Suprapubic skin (tissue), 4 donors: Measurements from ENCODE around the gene OR8G5. TPM values are rescaled to one million over a fixed set of nuclear protein-coding genes. Genes with fewer than 3 reads are reported as not detected.
"Not testable (repeated sequence)": the region's sequence is repeated elsewhere in the genome, so short reads cannot be mapped to it uniquely, and the experiment has no call there.

Experiments used
- DNase-seq, 2 donors: peaks; one replicate each; pipeline ENCODE4 v3.0.0-alpha.2; 2019; ENCODE audit warnings: low spot score in 2 of 2
- H3K27ac ChIP-seq: fragments of 200-600 bp; sonication (generic); one replicate; pipeline ENCODE4 v1.5.1; 2019
- H3K27me3 ChIP-seq: fragments of 200-600 bp; sonication (generic); one replicate; pipeline ENCODE4 v1.5.1; 2019
- H3K36me3 ChIP-seq: fragments of 200-600 bp; sonication (generic); one replicate; pipeline ENCODE4 v1.5.1; 2019
- H3K4me1 ChIP-seq: fragments of 200-600 bp; sonication (generic); one replicate; pipeline ENCODE4 v1.5.1; 2019
- H3K4me3 ChIP-seq: fragments of 200-600 bp; sonication (generic); one replicate; pipeline ENCODE4 v1.5.1; 2019; ENCODE audit warnings: mild to moderate bottlenecking
- H3K9me3 ChIP-seq: fragments of 200-600 bp; sonication (generic); one replicate; pipeline ENCODE4 v1.5.1; 2019
- EP300 ChIP-seq: sonication (generic); formaldehyde crosslinking; IDR thresholded peaks from one replicate; pipeline ENCODE4 v1.6.1; 2017; ENCODE audit warnings: antibody characterized with exemption
- POLR2A ChIP-seq, 2 donors: fragments of 450-650 bp; IDR thresholded peaks; one replicate each; pipeline ENCODE4 v1.6.1; 2017; ENCODE audit warnings: antibody characterized with exemption in 2 of 2, mild to moderate bottlenecking in 2 of 2, moderate library complexity in 2 of 2
- POLR2AphosphoS5 ChIP-seq, 3 donors: sonication (generic); formaldehyde crosslinking; IDR thresholded peaks; one replicate each; pipeline ENCODE4 v1.6.1; 2017; ENCODE audit warnings: antibody characterized with exemption in 3 of 3
- WGBS: methylation state at CpG from one replicate; pipeline ENCODE4 v1.1.5; 2018; 5-methylcytosine and 5-hydroxymethylcytosine counted together
- total RNA-seq, 4 donors: library from RNA; depleted of rRNA; stranded (reverse); fragments of >200 nt; gene quantifications; one replicate each; pipeline ENCODE4 v1.1.0, GENCODE V29; 2016
- TF ChIP-seq, protein P1 (sequence below), 2 donors: fragments of 200-600 bp in 1 of 2; fragments of 450-650 bp in 1 of 2; sonication (generic) in 1 of 2; IDR thresholded peaks; one replicate each; pipeline ENCODE4 v1.5.1; 2016 to 2019; ENCODE audit warnings: antibody characterized with exemption in 2 of 2, mild to moderate bottlenecking in 1 of 2, moderate library complexity in 1 of 2

The OR8G5 gene
- total RNA-seq, 4 donors from 2014 or later: not detected

DNA sequence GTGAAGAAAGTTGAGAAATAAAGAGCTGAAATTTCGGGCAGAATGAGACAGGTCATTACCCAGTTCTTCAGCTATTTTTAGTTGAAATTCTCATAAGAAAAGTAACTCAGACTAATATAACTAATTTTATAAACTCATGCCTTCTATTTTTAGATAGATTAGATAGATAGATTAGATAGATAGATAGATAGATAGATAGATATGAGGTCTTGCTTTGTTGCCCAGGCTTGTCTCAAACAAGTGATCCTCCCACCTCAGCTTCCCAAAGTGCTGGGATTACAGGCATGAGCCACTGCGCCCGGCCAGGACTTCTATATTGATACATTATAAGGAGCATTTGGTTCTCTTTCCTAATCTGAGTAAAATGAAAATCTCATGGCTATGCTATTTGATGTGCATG is 42.1 kb upstream of the OR8G5 start:
- DNase-seq: no peak
- Histone ChIP-seq H3K36me3 (no peaks in the 10 kb centered on the region), H3K27ac (no peak overlapping the region), H3K9me3 (no peaks in the 10 kb centered on the region), H3K4me1 (no peaks in the 10 kb centered on the region), H3K4me3 (no peak overlapping the region), H3K27me3 (no peaks in the 10 kb centered on the region)
- TF ChIP-seq POLR2AphosphoS5 (IDR thresholded peaks at IDR 0.05) (no peak), POLR2A (IDR thresholded peaks at IDR 0.05) (no peak), EP300 (no peak)
- TF ChIP-seq, protein P1, sequence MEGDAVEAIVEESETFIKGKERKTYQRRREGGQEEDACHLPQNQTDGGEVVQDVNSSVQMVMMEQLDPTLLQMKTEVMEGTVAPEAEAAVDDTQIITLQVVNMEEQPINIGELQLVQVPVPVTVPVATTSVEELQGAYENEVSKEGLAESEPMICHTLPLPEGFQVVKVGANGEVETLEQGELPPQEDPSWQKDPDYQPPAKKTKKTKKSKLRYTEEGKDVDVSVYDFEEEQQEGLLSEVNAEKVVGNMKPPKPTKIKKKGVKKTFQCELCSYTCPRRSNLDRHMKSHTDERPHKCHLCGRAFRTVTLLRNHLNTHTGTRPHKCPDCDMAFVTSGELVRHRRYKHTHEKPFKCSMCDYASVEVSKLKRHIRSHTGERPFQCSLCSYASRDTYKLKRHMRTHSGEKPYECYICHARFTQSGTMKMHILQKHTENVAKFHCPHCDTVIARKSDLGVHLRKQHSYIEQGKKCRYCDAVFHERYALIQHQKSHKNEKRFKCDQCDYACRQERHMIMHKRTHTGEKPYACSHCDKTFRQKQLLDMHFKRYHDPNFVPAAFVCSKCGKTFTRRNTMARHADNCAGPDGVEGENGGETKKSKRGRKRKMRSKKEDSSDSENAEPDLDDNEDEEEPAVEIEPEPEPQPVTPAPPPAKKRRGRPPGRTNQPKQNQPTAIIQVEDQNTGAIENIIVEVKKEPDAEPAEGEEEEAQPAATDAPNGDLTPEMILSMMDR (IDR thresholded peaks at IDR 0.05): no peak
- WGBS: 72% methylated on average over 3 of the region's 3 CpGs

- H3K4me1 ChIP-seq: no peaks in the 10 kb centered on the region
- DNase-seq: no peak
- H3K4me3 ChIP-seq: no peak overlapping the region
- TF ChIP-seq POLR2A (IDR thresholded peaks at IDR 0.05) (no peak), POLR2AphosphoS5 (IDR thresholded peaks at IDR 0.05) (no peak), EP300 (no peak)
- TF ChIP-seq, protein P1 (IDR thresholded peaks at IDR 0.05): no peak
- H3K36me3 ChIP-seq: no peaks in the 10 kb centered on the region
- no peaks in the 10 kb centered on the region for H3K27me3 ChIP-seq
- H3K9me3 ChIP-seq: no peaks in the 10 kb centered on the region
- H3K27ac ChIP-seq: no peak overlapping the region
Measured at GRCh38 chr11:124219126-124219525, 37.0 kb upstream of the OR8G5 start.

DNA sequence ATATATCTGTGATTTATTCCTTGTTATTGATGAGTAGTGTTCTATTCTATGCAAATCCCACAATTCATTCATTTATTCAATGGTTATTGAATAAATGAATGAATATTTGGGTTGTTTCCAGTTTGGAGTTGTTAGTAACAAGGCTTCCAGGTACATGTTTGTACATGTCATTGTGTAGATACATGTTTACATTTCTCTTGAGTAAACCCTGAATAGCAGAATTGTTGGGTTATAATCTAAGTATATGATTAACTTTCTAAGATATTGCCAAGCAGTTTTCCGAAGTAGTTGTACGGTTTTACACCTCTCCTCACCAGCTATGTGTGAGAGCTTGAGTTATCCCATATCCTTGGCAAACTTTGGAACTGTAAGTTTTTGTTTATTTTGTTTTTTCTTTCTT is 33.8 kb upstream of the OR8G5 start:
- DNase-seq: no peak
- H3K27ac ChIP-seq: no peak overlapping the region
- no peaks in the 10 kb centered on the region for H3K9me3 ChIP-seq
- no peaks in the 10 kb centered on the region for H3K4me1 ChIP-seq
- H3K27me3 ChIP-seq: no peaks in the 10 kb centered on the region
- no peaks in the 10 kb centered on the region for H3K36me3 ChIP-seq
- H3K4me3 ChIP-seq: no peak overlapping the region
- TF ChIP-seq POLR2A (IDR thresholded peaks at IDR 0.05) (no peak), EP300 (no peak), POLR2AphosphoS5 (IDR thresholded peaks at IDR 0.05) (no peak)
- TF ChIP-seq, protein P1 (IDR thresholded peaks at IDR 0.05): no peak
- 63% methylated on average over 2 of the region's 2 CpGs for WGBS

- 66% methylated on average over 9 of the region's 9 CpGs for WGBS
- H3K27me3 ChIP-seq, H3K27ac ChIP-seq, H3K9me3 ChIP-seq, H3K4me1 ChIP-seq, H3K36me3 ChIP-seq, H3K4me3 ChIP-seq, DNase-seq: not testable (repeated sequence)
Measured at GRCh38 chr11:124224618-124225423, 31.4 kb upstream of the OR8G5 start.

GRCh38 chr11:124225471-124225870 is 30.7 kb upstream of the OR8G5 start:
- TF ChIP-seq, protein P1 (IDR thresholded peaks at IDR 0.05): no peak
- no peaks in the 10 kb centered on the region for H3K36me3 ChIP-seq
- no peaks in the 10 kb centered on the region for H3K9me3 ChIP-seq
- H3K4me1 ChIP-seq: no peaks in the 10 kb centered on the region
- H3K4me3 ChIP-seq: no peak overlapping the region
- DNase-seq: no peak
- 91% methylated on average over 1 of the region's 1 CpG for WGBS
- H3K27ac ChIP-seq: no peak overlapping the region
- H3K27me3 ChIP-seq: no peaks in the 10 kb centered on the region

DNA sequence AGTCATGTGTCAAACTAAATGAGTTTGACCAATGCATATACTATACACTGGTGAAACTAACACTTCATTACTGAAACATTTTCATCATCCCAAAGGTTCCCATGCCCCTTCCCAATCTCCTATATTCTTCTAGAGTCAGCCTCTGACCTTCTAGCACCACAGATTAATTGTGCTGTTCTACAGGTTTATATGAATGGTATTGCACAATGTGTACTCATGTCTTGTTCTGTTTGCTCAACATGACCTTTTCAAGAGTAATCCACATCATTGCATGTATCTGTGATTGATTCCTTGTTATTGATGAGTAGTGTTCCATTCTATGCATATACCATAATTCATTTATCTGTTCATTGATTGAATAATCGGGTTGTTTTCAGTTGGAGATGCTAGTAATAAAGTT is 22.8 kb upstream of the OR8G5 start:
- no peak overlapping the region for H3K4me3 ChIP-seq
- H3K27ac ChIP-seq: no peak overlapping the region
- no peak for TF ChIP-seq POLR2AphosphoS5 (IDR thresholded peaks at IDR 0.05)
- no peak for TF ChIP-seq EP300
- TF ChIP-seq, protein P1 (IDR thresholded peaks at IDR 0.05): no peak
- no peak for TF ChIP-seq POLR2A (IDR thresholded peaks at IDR 0.05)
- DNase-seq: no peak
- no peaks in the 10 kb centered on the region for H3K36me3 ChIP-seq
- 3% methylated on average over 1 of the region's 1 CpG for WGBS
- H3K9me3 ChIP-seq: no peaks in the 10 kb centered on the region
- no peaks in the 10 kb centered on the region for H3K27me3 ChIP-seq
- H3K4me1 ChIP-seq: no peaks in the 10 kb centered on the region
